PC-9 (cell line): Measurements from ENCODE around the gene C9. TPM values are rescaled to one million over a fixed set of nuclear protein-coding genes. Genes with fewer than 3 reads are reported as not detected.
"Not testable (repeated sequence)": the region's sequence is repeated elsewhere in the genome, so short reads cannot be mapped to it uniquely, and the experiment has no call there.

ENCODE experiments used
- BruUV-seq: library from RNA; stranded (reverse); fragments of 400-500 nt; replicated peaks from 2 replicates; lab custom pipeline; 2021; lab: Mats Ljungman, UMichigan
- CTCF ChIA-PET: fragments of 300-600 bp; sonication (Branson Sonifier 250); formaldehyde crosslinking; loops from one replicate; lab custom pipeline; 2022; ENCODE audit warnings: antibody characterized with exemption; lab: Charles Lee
- POLR2A ChIA-PET: fragments of 300-600 bp; sonication (Branson Sonifier 250); formaldehyde crosslinking; loops from one replicate; lab custom pipeline; 2022; ENCODE audit warnings: antibody characterized with exemption; ENCODE audit not compliant: unreplicated experiment; lab: Charles Lee
- DNase-seq, 2 experiments: peaks; one replicate each; pipeline versions ENCODE4 v3.0.0 to v3.0.0-alpha.2; 2015 to 2022; ENCODE audit warnings: mixed read lengths in 1 of 2
- H2AFZ ChIP-seq: fragments of 200-600 bp; sonication (generic); 2 replicates; pipeline ENCODE4 v1.8.1; 2017; ENCODE audit warnings: antibody characterized with exemption
- H3F3A ChIP-seq: fragments of 200-600 bp; sonication (generic); 2 replicates; pipeline ENCODE4 v1.8.1; 2017; ENCODE audit warnings: antibody characterized with exemption, mild to moderate bottlenecking, low read depth; ENCODE audit not compliant: insufficient read depth
- H3K27ac ChIP-seq: fragments of 200-600 bp; sonication (generic); 2 replicates; pipeline ENCODE4 v1.6.1; 2016; ENCODE audit warnings: mixed run types
- H3K27me3 ChIP-seq: fragments of 200-600 bp; sonication (generic); 2 replicates; pipeline ENCODE4 v1.6.1; 2016; ENCODE audit warnings: low read depth, mixed run types; ENCODE audit not compliant: insufficient read depth
- H3K36me3 ChIP-seq: fragments of 200-600 bp; sonication (generic); 2 replicates; pipeline ENCODE4 v1.6.1; 2016; ENCODE audit warnings: low read depth, mixed run types
- H3K4me1 ChIP-seq: fragments of 200-600 bp; sonication (generic); replicated peaks from 2 replicates; pipeline ENCODE4 v1.6.1; 2016; ENCODE audit warnings: mixed run types; ENCODE audit not compliant: insufficient read depth
- H3K4me2 ChIP-seq: fragments of 200-600 bp; sonication (generic); 2 replicates; pipeline ENCODE4 v1.6.1; 2017; ENCODE audit warnings: mixed run types
- H3K4me3 ChIP-seq: fragments of 200-600 bp; sonication (generic); 2 replicates; pipeline ENCODE4 v1.6.1; 2016; ENCODE audit warnings: mixed run types
- H3K79me2 ChIP-seq: fragments of 200-600 bp; sonication (generic); 2 replicates; pipeline ENCODE4 v1.6.1; 2017; ENCODE audit warnings: low read depth, mixed run types
- H3K9me2 ChIP-seq: fragments of 200-600 bp; sonication (generic); 2 replicates; pipeline ENCODE4 v1.8.1; 2017; ENCODE audit warnings: mild to moderate bottlenecking; ENCODE audit not compliant: insufficient read depth
- H3K9me3 ChIP-seq: fragments of 200-600 bp; sonication (generic); 2 replicates; pipeline ENCODE4 v1.8.1; 2016; ENCODE audit warnings: low read depth; ENCODE audit not compliant: insufficient read depth
- H4K20me1 ChIP-seq: fragments of 200-600 bp; sonication (generic); 2 replicates; pipeline ENCODE4 v1.8.1; 2017; ENCODE audit not compliant: insufficient read depth
- EZH2 ChIP-seq: fragments of 200-600 bp; sonication (generic); IDR thresholded peaks from 2 replicates; pipeline ENCODE4 v1.8.0; 2017; ENCODE audit warnings: antibody characterized with exemption, low read depth
- intact Hi-C: fragments of 100-400 bp; cut with micrococcal nuclease; formaldehyde crosslinking; loops from one replicate; pipeline ENCODE4 v1.10.0; 2022; ENCODE audit not compliant: unreplicated experiment
- total RNA-seq: library from RNA; stranded (reverse); gene quantifications from 2 replicates; pipeline ENCODE4 v1.2.3, GENCODE V29; 2021
- TF ChIP-seq, protein P1 (sequence below): fragments of 200-600 bp; sonication (generic); conservative IDR thresholded peaks from 2 replicates; pipeline ENCODE4 v1.6.1; 2017; ENCODE audit warnings: mixed run types, antibody characterized with exemption, mild to moderate bottlenecking, moderate library complexity

C9 gene
- total RNA-seq, 1 experiment from 2014 or later, result not detected

DNA sequence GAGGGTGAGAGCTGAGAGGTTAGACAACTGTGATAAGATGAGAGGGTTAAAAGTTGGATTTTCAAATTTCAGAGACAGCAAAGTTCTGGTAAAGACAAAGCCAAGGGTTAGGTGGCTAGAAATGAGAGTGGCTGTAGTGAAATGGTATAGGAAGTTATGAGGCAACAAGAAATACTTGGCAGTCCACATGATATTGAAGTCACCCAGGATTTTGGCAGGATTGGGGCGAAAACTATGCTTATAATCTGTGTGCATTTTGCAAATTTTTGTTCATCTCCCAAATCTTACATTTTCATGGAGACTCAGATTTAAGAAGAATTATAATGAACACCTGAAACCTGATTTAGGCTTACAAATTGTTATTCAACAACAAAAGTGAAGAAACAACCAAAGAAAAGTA, 35.6 kb downstream of the C9 start:
- Histone ChIP-seq H3K4me2 (no peak overlapping the region), H3K27ac (no peak overlapping the region), H3K79me2 (no peaks in the 10 kb centered on the region), H4K20me1 (no peaks in the 10 kb centered on the region), H3K4me1 (no peaks in the 10 kb centered on the region), H3F3A (no peaks in the 10 kb centered on the region), H3K9me2 (no peaks in the 10 kb centered on the region), H3K4me3 (no peak overlapping the region), H3K9me3 (no peaks in the 10 kb centered on the region), H3K27me3 (no peaks in the 10 kb centered on the region), H3K36me3 (no peaks in the 10 kb centered on the region), H2AFZ (no peak overlapping the region)
- no TSS peak for BruUV-seq
- no peak for TF ChIP-seq EZH2
- TF ChIP-seq, protein P1, sequence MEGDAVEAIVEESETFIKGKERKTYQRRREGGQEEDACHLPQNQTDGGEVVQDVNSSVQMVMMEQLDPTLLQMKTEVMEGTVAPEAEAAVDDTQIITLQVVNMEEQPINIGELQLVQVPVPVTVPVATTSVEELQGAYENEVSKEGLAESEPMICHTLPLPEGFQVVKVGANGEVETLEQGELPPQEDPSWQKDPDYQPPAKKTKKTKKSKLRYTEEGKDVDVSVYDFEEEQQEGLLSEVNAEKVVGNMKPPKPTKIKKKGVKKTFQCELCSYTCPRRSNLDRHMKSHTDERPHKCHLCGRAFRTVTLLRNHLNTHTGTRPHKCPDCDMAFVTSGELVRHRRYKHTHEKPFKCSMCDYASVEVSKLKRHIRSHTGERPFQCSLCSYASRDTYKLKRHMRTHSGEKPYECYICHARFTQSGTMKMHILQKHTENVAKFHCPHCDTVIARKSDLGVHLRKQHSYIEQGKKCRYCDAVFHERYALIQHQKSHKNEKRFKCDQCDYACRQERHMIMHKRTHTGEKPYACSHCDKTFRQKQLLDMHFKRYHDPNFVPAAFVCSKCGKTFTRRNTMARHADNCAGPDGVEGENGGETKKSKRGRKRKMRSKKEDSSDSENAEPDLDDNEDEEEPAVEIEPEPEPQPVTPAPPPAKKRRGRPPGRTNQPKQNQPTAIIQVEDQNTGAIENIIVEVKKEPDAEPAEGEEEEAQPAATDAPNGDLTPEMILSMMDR, result no peak
- intact Hi-C loops, result no loop called here
- no peak for DNase-seq
- CTCF ChIA-PET, result no interaction called here
- POLR2A ChIA-PET, result interaction anchor here (0.7 kb wide), 1 partner anchor 33 kb away, joined by 3 read pairs; no protein-coding TSS in a partner anchor

DNA sequence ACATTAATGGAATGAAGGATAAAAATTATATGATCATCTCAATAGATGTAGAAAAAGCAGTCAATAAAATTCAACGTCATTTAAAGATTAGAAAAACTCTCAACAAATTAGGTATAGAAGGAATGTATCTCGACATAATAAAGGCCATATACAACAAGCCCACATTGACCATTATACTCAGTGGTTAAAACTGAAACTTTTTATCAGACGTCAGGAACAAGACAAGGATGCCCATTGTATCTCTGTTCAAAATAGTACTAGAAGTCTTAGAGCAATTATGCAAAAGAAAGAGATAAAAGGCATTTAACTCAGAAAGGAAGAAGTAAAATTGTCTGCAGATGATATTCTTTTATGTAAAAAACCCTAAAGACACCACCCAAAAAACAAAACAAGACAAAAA, 40.8 kb downstream of the C9 start:
- no peak overlapping the region for H2AFZ ChIP-seq
- H3K9me3 ChIP-seq, result no peaks in the 10 kb centered on the region
- TF ChIP-seq, protein P1, result no peak
- no peak for TF ChIP-seq EZH2

DNA sequence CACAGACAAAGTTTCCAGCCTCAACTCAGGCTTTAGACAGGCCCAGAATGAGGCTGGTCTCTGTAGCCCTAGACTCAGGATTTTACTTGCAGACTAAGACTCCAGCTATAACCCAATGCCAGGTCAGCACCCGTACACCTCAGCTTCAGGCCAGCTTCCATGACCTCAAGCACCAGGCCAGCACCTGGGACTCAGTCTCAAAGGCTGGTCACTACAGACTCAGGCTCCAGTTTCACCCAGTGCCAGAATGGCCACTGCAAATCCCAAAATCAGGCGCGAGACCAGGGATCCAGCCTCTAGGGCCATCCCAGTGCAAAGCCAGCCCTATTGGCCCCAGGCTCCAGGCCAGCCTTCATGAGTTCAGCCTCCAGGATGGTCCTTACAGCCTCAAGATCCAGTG, 44.9 kb downstream of the C9 start:
- POLR2A ChIA-PET, result no interaction called here
- no peak overlapping the region for H3K4me3 ChIP-seq
- H3K27ac ChIP-seq, result no peak overlapping the region
- H3K27me3 ChIP-seq, result no peaks in the 10 kb centered on the region
- H3K4me1 ChIP-seq, result no peaks in the 10 kb centered on the region
- H3K36me3 ChIP-seq, result no peaks in the 10 kb centered on the region
- no peaks in the 10 kb centered on the region for H3F3A ChIP-seq
- no peaks in the 10 kb centered on the region for H3K79me2 ChIP-seq
- TF ChIP-seq, protein P1, result no peak
- TF ChIP-seq EZH2, result no peak
- H3K9me3 ChIP-seq, result no peaks in the 10 kb centered on the region
- intact Hi-C loops, result no loop called here
- no peak for DNase-seq
- CTCF ChIA-PET, result interaction anchor here (0.6 kb wide), 1 partner anchor 959 kb away, joined by 3 read pairs; no protein-coding TSS in a partner anchor
- H2AFZ ChIP-seq, result no peak overlapping the region
- no peaks in the 10 kb centered on the region for H4K20me1 ChIP-seq
- BruUV-seq, result no TSS peak
- no peaks in the 10 kb centered on the region for H3K9me2 ChIP-seq
- H3K4me2 ChIP-seq, result no peak overlapping the region

More for the DNA sequence above, 40.8 kb downstream of the C9 start:
- intact Hi-C loops, result no loop called here
- no peaks in the 10 kb centered on the region for H3K79me2 ChIP-seq
- no peaks in the 10 kb centered on the region for H3K9me2 ChIP-seq
- H3F3A ChIP-seq, result no peaks in the 10 kb centered on the region
- CTCF ChIA-PET, result no interaction called here
- no peaks in the 10 kb centered on the region for H3K36me3 ChIP-seq
- no peaks in the 10 kb centered on the region for H4K20me1 ChIP-seq
- H3K27ac ChIP-seq, result no peak overlapping the region
- no peaks in the 10 kb centered on the region for H3K27me3 ChIP-seq
- POLR2A ChIA-PET, result no interaction called here
- H3K4me2 ChIP-seq, result no peak overlapping the region
- H3K4me1 ChIP-seq, result no peaks in the 10 kb centered on the region
- BruUV-seq, result no TSS peak
- no peak overlapping the region for H3K4me3 ChIP-seq
- DNase-seq, result no peak

DNA sequence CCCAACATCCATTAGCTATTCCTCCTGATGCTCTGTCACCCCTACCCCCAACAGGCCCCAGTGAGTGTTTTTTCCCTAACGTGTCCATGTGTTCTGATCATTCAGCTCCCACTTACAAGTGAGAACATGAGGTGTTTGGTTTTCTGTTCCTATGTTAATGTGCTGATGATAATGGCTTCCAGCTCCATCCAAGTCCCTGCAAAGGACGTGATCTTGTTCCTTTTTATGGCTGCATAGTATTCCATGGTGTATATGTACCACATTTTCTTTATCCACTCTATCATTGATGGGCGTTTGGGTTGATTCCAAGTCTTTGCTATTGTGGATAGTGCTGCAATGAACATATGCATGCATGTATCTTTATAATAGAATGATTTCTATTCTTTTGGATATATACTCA, 47.8 kb downstream of the C9 start:
- H3K9me3 ChIP-seq, H2AFZ ChIP-seq, H3K4me3 ChIP-seq, H4K20me1 ChIP-seq, H3F3A ChIP-seq, intact Hi-C loops, H3K79me2 ChIP-seq, POLR2A ChIA-PET, H3K4me1 ChIP-seq, H3K4me2 ChIP-seq, H3K27ac ChIP-seq, H3K27me3 ChIP-seq, H3K36me3 ChIP-seq, H3K9me2 ChIP-seq, DNase-seq, CTCF ChIA-PET, BruUV-seq: not testable (repeated sequence)
